Endothelial cell of umbilical vein (primary cell): ENCODE measurements around the gene PLB1. TPM values are rescaled to one million over a fixed set of nuclear protein-coding genes. Genes with fewer than 3 reads are reported as not detected.

ENCODE experiments used
- BruUV-seq: library from RNA; stranded (reverse); fragments of 400-500 nt; replicated peaks from 2 replicates; lab custom pipeline; 2021; lab: Mats Ljungman, UMichigan
- CTCF ChIA-PET: fragments of 300-600, 350-600 bp; sonication (Branson Sonifier 250); formaldehyde crosslinking; loops from one replicate; lab custom pipeline; 2021; ENCODE audit warnings: antibody characterized with exemption, inconsistent platforms; lab: Charles Lee
- POLR2A ChIA-PET: fragments of 300-600, 350-600 bp; sonication (Branson Sonifier 250); formaldehyde crosslinking; loops from one replicate; lab custom pipeline; 2021; ENCODE audit warnings: antibody characterized with exemption, inconsistent platforms; lab: Charles Lee
- DNase-seq: peaks from one replicate; pipeline ENCODE4 v3.0.0-alpha.2; 2011; ENCODE audit warnings: low read depth, low spot score
- FAIRE-seq: peaks from 2 replicates; lab custom pipeline; 2011; peaks lifted over from hg19 to GRCh38; lab: Jason Lieb, UNC
- H2AFZ ChIP-seq: 2 replicates; pipeline ENCODE4 v1.6.0; 2012; ENCODE audit warnings: low read depth, low read length, control low read depth, inconsistent platforms
- H3K27ac ChIP-seq: 2 replicates; pipeline ENCODE4 v1.5.1; 2011; ENCODE audit warnings: low read depth, mild to moderate bottlenecking, control low read depth, low read length, moderate library complexity; ENCODE audit not compliant: insufficient read depth
- H3K27me3 ChIP-seq, 2 experiments: 2 replicates each; pipeline versions ENCODE4 v1.6.0 to v1.6.1; 2011; ENCODE audit warnings: low read length in 2 of 2, mixed read lengths in 1 of 2; ENCODE audit not compliant: control insufficient read depth in 2 of 2, insufficient read depth in 2 of 2
- H3K36me3 ChIP-seq, 2 experiments: 2 replicates in 1 of 2; 3 replicates in 1 of 2; pipeline ENCODE4 v1.5.1; 2011; ENCODE audit warnings: low read length in 2 of 2, mild to moderate bottlenecking in 1 of 2, moderate library complexity in 1 of 2; ENCODE audit not compliant: control insufficient read depth in 2 of 2, insufficient read depth in 2 of 2; ENCODE audit errors: extremely low read depth in 1 of 2
- H3K4me1 ChIP-seq: 3 replicates; pipeline ENCODE4 v1.5.1; 2011; ENCODE audit warnings: mild to moderate bottlenecking, low read length; ENCODE audit not compliant: control insufficient read depth, insufficient read depth; ENCODE audit errors: extremely low read depth
- H3K4me2 ChIP-seq: 2 replicates; pipeline ENCODE4 v1.6.1; 2011; ENCODE audit warnings: low read length, control low read depth, mixed read lengths; ENCODE audit not compliant: insufficient read depth
- H3K4me3 ChIP-seq, 3 experiments: fragments of 200-600 bp in 1 of 3; sonication (generic), shearing (Covaris generic) in 1 of 3; replicated peaks in 1 of 3; 2 replicates each; pipeline ENCODE4 v1.5.1; 2011 to 2016; ENCODE audit warnings: control low read depth in 3 of 3, low read length in 3 of 3, mild to moderate bottlenecking in 2 of 3, inconsistent platforms in 1 of 3, low read depth in 1 of 3, moderate library complexity in 1 of 3; ENCODE audit not compliant: insufficient read depth in 1 of 3
- H3K79me2 ChIP-seq: 2 replicates; pipeline ENCODE4 v1.6.0; 2012; ENCODE audit warnings: low read length, inconsistent platforms; ENCODE audit not compliant: control insufficient read depth, insufficient read depth
- H3K9ac ChIP-seq: replicated peaks from 2 replicates; pipeline ENCODE3; 2011; ENCODE audit warnings: low read length, control low read depth; ENCODE audit not compliant: insufficient read depth; ENCODE audit errors: extremely low read depth
- H3K9me1 ChIP-seq: replicated peaks from 3 replicates; pipeline ENCODE4 v1.6.0; 2011; ENCODE audit warnings: mild to moderate bottlenecking, low read length; ENCODE audit not compliant: control insufficient read depth, insufficient read depth; ENCODE audit errors: extremely low read depth
- H3K9me3 ChIP-seq: replicated peaks from 2 replicates; pipeline ENCODE4 v1.5.1; 2012; ENCODE audit warnings: low read length, inconsistent platforms; ENCODE audit not compliant: control insufficient read depth, insufficient read depth
- H4K20me1 ChIP-seq: replicated peaks from 2 replicates; pipeline ENCODE3; 2011; ENCODE audit warnings: mild to moderate bottlenecking, low read length; ENCODE audit not compliant: control insufficient read depth, insufficient read depth; ENCODE audit errors: extremely low read depth
- CTCF ChIP-seq, 2 donors: IDR thresholded peaks; 1 replicate in 1 of 2; 2 replicates in 1 of 2; pipeline ENCODE4 v1.5.1; 2011; ENCODE audit warnings: low read length in 2 of 2, mild to moderate bottlenecking in 2 of 2, moderate library complexity in 2 of 2, control low read depth in 1 of 2, inconsistent platforms in 1 of 2, low read depth in 1 of 2; ENCODE audit not compliant: insufficient read depth in 1 of 2; ENCODE audit errors: extremely low read depth in 1 of 2
- FOS ChIP-seq: IDR thresholded peaks from 2 replicates; pipeline ENCODE4 v1.6.1; 2011; ENCODE audit warnings: mild to moderate bottlenecking, low read length, moderate library complexity, borderline replicate concordance; ENCODE audit not compliant: insufficient read depth
- GATA2 ChIP-seq: IDR thresholded peaks from 2 replicates; pipeline ENCODE4 v1.7.0; 2011; ENCODE audit warnings: low read depth, mild to moderate bottlenecking, moderate library complexity, mixed read lengths, low read length; ENCODE audit not compliant: insufficient read length, insufficient read depth
- JUN ChIP-seq: IDR thresholded peaks from 2 replicates; pipeline ENCODE4 v1.6.1; 2011; ENCODE audit warnings: borderline replicate concordance, low read depth; ENCODE audit not compliant: insufficient read length, insufficient read depth
- MAX ChIP-seq: IDR thresholded peaks from 2 replicates; pipeline ENCODE4 v1.6.1; 2011; ENCODE audit not compliant: insufficient read depth, insufficient read length
- MYC ChIP-seq: IDR thresholded peaks from one replicate; pipeline ENCODE4 v1.6.1; 2011; ENCODE audit warnings: mild to moderate bottlenecking, low read depth, low read length
- POLR2A ChIP-seq: IDR thresholded peaks from 2 replicates; pipeline ENCODE4 v1.6.1; 2012; ENCODE audit warnings: low read depth, mild to moderate bottlenecking, control low read depth, low read length
- POLR2AphosphoS5 ChIP-seq: IDR thresholded peaks from 2 replicates; pipeline ENCODE4 v1.6.1; 2012; ENCODE audit warnings: low read depth, mild to moderate bottlenecking, control low read depth, low read length, moderate library complexity; ENCODE audit not compliant: insufficient read depth
- dilution Hi-C: fragments of 300-500 bp; cut with MboI; formaldehyde crosslinking; loops from one replicate; pipeline ENCODE4 v1.15.0; 2019; ENCODE audit warnings: low sequenced_read_pairs; ENCODE audit not compliant: extremely low pct_ligation_motif_present
- intact Hi-C: fragments of 100-400 bp; cut with micrococcal nuclease; formaldehyde crosslinking; loops from one replicate; pipeline ENCODE4 v1.10.0; 2022
- polyA plus RNA-seq, 4 experiments: library from polyadenylated mRNA; depleted of rRNA in 3 of 4; stranded (reverse) in 3 of 4; unstranded in 1 of 4; fragments of >200 nt; gene quantifications; 2 replicates each; pipeline versions ENCODE4 v1.2.1 to v1.2.3, GENCODE V29; 2011 to 2012; ENCODE audit warnings: missing spikeins in 1 of 4
- total RNA-seq: library from RNA; stranded (reverse); gene quantifications from 2 replicates; pipeline ENCODE4 v1.2.3, GENCODE V29; 2021

PLB1 gene
- total and polyA plus RNA-seq, 2 donors (not counting 3 experiments of a cell fraction or from before 2014, with no cell fraction given), result 0.75 to 0.80 TPM

- FAIRE-seq (no peak), DNase-seq (no peak)
- Histone ChIP-seq H3K27me3 (no peaks in the 10 kb centered on the region), H3K9ac (no peak overlapping the region), H3K79me2 (no peaks in the 10 kb centered on the region), H3K4me2 (no peak overlapping the region), H3K27ac (no peak overlapping the region), H3K4me1 (no peaks in the 10 kb centered on the region), H2AFZ (no peak overlapping the region), H4K20me1 (no peaks in the 10 kb centered on the region), H3K36me3 (no peaks in the 10 kb centered on the region), H3K9me1 (no peaks in the 10 kb centered on the region), H3K4me3 (no peak overlapping the region), H3K9me3 (no peaks in the 10 kb centered on the region)
- ChIA-PET POLR2A (no interaction called here), CTCF (interaction anchor here (0.8 kb wide), 1 partner anchor 10 kb away, joined by 4 read pairs; no protein-coding TSS in a partner anchor)
- dilution Hi-C loops (no loop called here), intact Hi-C loops (no loop called here)
- BruUV-seq, result no TSS peak
- no peak for TF ChIP-seq GATA2
- no peak for TF ChIP-seq MAX
- TF ChIP-seq MYC, result no peak
- TF ChIP-seq POLR2A, result no peak
- no peak for TF ChIP-seq FOS
- no peak for TF ChIP-seq JUN
Measured at GRCh38 chr2:28538652-28539051, 42.8 kb downstream of the PLB1 start.

- Histone ChIP-seq H3K36me3 (no peaks in the 10 kb centered on the region), H3K9ac (no peak overlapping the region), H3K27ac (no peak overlapping the region), H3K9me1 (no peaks in the 10 kb centered on the region), H2AFZ (no peak overlapping the region), H3K4me3 (no peak overlapping the region), H3K9me3 (no peaks in the 10 kb centered on the region), H3K79me2 (no peaks in the 10 kb centered on the region), H4K20me1 (no peaks in the 10 kb centered on the region), H3K27me3 (no peaks in the 10 kb centered on the region), H3K4me1 (peaks cover 1% of the 10 kb centered on the region), H3K4me2 (no peak overlapping the region)
- no peak for FAIRE-seq
- TF ChIP-seq CTCF (IDR thresholded peaks at IDR 0.05; ENCODE audit: extremely low read depth in 1 of 2, insufficient read depth in 1 of 2, low read depth in 1 of 2, low read length in 2 of 2) (no peak), MAX (no peak), POLR2AphosphoS5 (no peak), JUN (no peak), GATA2 (no peak)
- peak; percentile 36 for DNase-seq
- no TSS peak for BruUV-seq
- POLR2A ChIA-PET, result interaction anchor here (0.7 kb wide), 1 partner anchor 260 kb away, joined by 4 read pairs; no protein-coding TSS in a partner anchor
- intact Hi-C loops, result no loop called here
- dilution Hi-C loops, result no loop called here
- CTCF ChIA-PET, result no interaction called here
Measured at GRCh38 chr2:28539118-28539541, 43.3 kb downstream of the PLB1 start.
